Subcutaneous abdominal adipose tissue (tissue), 5 donors: ENCODE results near the gene PNPO.

Experiments used
- H3K27ac ChIP-seq: one replicate; pipeline ENCODE4 v1.7.0; 2013; ENCODE audit warnings: low read depth, mild to moderate bottlenecking, inconsistent platforms, low read length, moderate library complexity
- H3K27me3 ChIP-seq, 5 donors: one replicate each; pipeline ENCODE4 v1.7.0; 2013; ENCODE audit warnings: low read length in 5 of 5, inconsistent platforms in 1 of 5; ENCODE audit not compliant: control insufficient read depth in 5 of 5, insufficient read depth in 4 of 5
- H3K36me3 ChIP-seq, 5 donors: one replicate each; pipeline ENCODE4 v1.7.0; 2013; ENCODE audit warnings: low read length in 5 of 5; ENCODE audit not compliant: control insufficient read depth in 5 of 5, insufficient read depth in 5 of 5
- H3K4me1 ChIP-seq, 5 donors: one replicate each; pipeline ENCODE4 v1.7.0; 2013; ENCODE audit warnings: low read length in 5 of 5, mild to moderate bottlenecking in 3 of 5, moderate library complexity in 1 of 5; ENCODE audit not compliant: control insufficient read depth in 5 of 5, insufficient read depth in 5 of 5
- H3K4me3 ChIP-seq, 5 donors: one replicate each; pipeline ENCODE4 v1.7.0; 2013; ENCODE audit warnings: low read length in 5 of 5, low read depth in 1 of 5
- H3K9ac ChIP-seq, 5 donors: one replicate each; pipeline ENCODE4 v1.7.0; 2013; ENCODE audit warnings: low read length in 5 of 5, mild to moderate bottlenecking in 4 of 5, moderate library complexity in 3 of 5
- H3K9me3 ChIP-seq, 5 donors: one replicate each; pipeline ENCODE4 v1.7.0; 2013; ENCODE audit warnings: low read length in 5 of 5; ENCODE audit not compliant: control insufficient read depth in 5 of 5
- donor health status: healthy.
- donor health status: healthy.
- donor health status: healthy.
- donor health status: healthy.
- donor health status: healthy.

The PNPO gene

GRCh38 chr17:47957591-47958490, 16.5 kb downstream of the PNPO start, which contains the start of gene PRR15L:
TSS of gene PRR15L (minus strand) at chr17:47957883. CDS start at chr17:47953234, 4,649 bp downstream.
- Histone ChIP-seq H3K4me3 (no peak within 1 kb of the TSS), H3K36me3 (no peaks in the 10 kb centered on the region), H3K4me1 (no peaks in the 10 kb centered on the region), H3K27me3 (no peaks in the 10 kb centered on the region), H3K9me3 (no peaks in the 10 kb centered on the region), H3K27ac (no peak within 1 kb of the TSS), H3K9ac (no peak within 1 kb of the TSS)

GRCh38 chr17:47959825-47960655, 18.7 kb downstream of the PNPO start:
- Histone ChIP-seq H3K27ac (no peak overlapping the region), H3K36me3 (no peaks in the 10 kb centered on the region), H3K4me1 (no peaks in the 10 kb centered on the region), H3K4me3 (no peak overlapping the region), H3K9me3 (no peaks in the 10 kb centered on the region), H3K9ac (no peak overlapping the region), H3K27me3 (no peaks in the 10 kb centered on the region)

GRCh38 chr17:47961406-47961805, 20.0 kb downstream of the PNPO start:
- H3K9ac ChIP-seq = no peak overlapping the region

GRCh38 chr17:47962901-47963300, 21.5 kb downstream of the PNPO start:
- Histone ChIP-seq H3K9ac (no peak overlapping the region), H3K27ac (no peak overlapping the region), H3K9me3 (no peaks in the 10 kb centered on the region), H3K36me3 (no peaks in the 10 kb centered on the region), H3K27me3 (no peaks in the 10 kb centered on the region), H3K4me1 (no peaks in the 10 kb centered on the region), H3K4me3 (no peak overlapping the region)

More at GRCh38 chr17:47961406-47961805, 20.0 kb downstream of the PNPO start:
- Histone ChIP-seq H3K4me3 (no peak overlapping the region), H3K27me3 (no peaks in the 10 kb centered on the region), H3K27ac (no peak overlapping the region), H3K36me3 (no peaks in the 10 kb centered on the region), H3K4me1 (no peaks in the 10 kb centered on the region), H3K9me3 (no peaks in the 10 kb centered on the region)

GRCh38 chr17:47964856-47965255, 23.5 kb downstream of the PNPO start:
- Histone ChIP-seq H3K9me3 (no peaks in the 10 kb centered on the region), H3K27me3 (no peaks in the 10 kb centered on the region), H3K27ac (no peak overlapping the region), H3K9ac (no peak overlapping the region), H3K4me3 (no peak overlapping the region), H3K4me1 (no peaks in the 10 kb centered on the region), H3K36me3 (no peaks in the 10 kb centered on the region)

GRCh38 chr17:47966079-47966519, 24.7 kb downstream of the PNPO start:
- peak overlapping the region in 1 of 5 donors; percentile 30 for H3K9ac ChIP-seq
- no peak overlapping the region for H3K27ac ChIP-seq
- H3K9me3 ChIP-seq = no peaks in the 10 kb centered on the region
- no peak overlapping the region for H3K4me3 ChIP-seq
- H3K36me3 ChIP-seq = no peaks in the 10 kb centered on the region
- peaks cover 0 to 9% (median 7%) of the 10 kb centered on the region in 5 donors for H3K4me1 ChIP-seq
- H3K27me3 ChIP-seq = no peaks in the 10 kb centered on the region

- Histone ChIP-seq H3K9me3 (no peaks in the 10 kb centered on the region), H3K27me3 (no peaks in the 10 kb centered on the region), H3K27ac (no peak overlapping the region), H3K4me3 (no peak overlapping the region), H3K36me3 (no peaks in the 10 kb centered on the region), H3K4me1 (peaks cover 0 to 21% (median 20%) of the 10 kb centered on the region in 5 donors), H3K9ac (peak overlapping the region in 1 of 5 donors; percentile 47)
Observed at GRCh38 chr17:47967607-47968252, 26.4 kb downstream of the PNPO start.

- Histone ChIP-seq H3K9ac (no peak overlapping the region), H3K9me3 (no peaks in the 10 kb centered on the region), H3K27ac (no peak overlapping the region), H3K36me3 (peaks cover 2 to 6% (median 5%) of the 10 kb centered on the region in 5 donors), H3K4me3 (no peak overlapping the region), H3K27me3 (no peaks in the 10 kb centered on the region), H3K4me1 (peaks cover 0 to 21% (median 20%) of the 10 kb centered on the region in 5 donors)
Observed at GRCh38 chr17:47968836-47969235, 27.5 kb downstream of the PNPO start.

GRCh38 chr17:47969930-47970724, 28.8 kb downstream of the PNPO start:
- H3K4me3 ChIP-seq = peak overlapping the region; percentile 57 to 100 (median 72)
- peaks cover 2 to 18% (median 16%) of the 10 kb centered on the region in 5 donors for H3K36me3 ChIP-seq
- H3K9ac ChIP-seq = peak overlapping the region in 2 of 5 donors; percentile 9 to 44
- H3K9me3 ChIP-seq = no peaks in the 10 kb centered on the region
- H3K27ac ChIP-seq = no peak overlapping the region
- peaks cover 0 to 21% (median 20%) of the 10 kb centered on the region in 5 donors for H3K4me1 ChIP-seq
- no peaks in the 10 kb centered on the region for H3K27me3 ChIP-seq
